ENCODE measurements around the gene ITSN2. TPM values are rescaled to one million over a fixed set of nuclear protein-coding genes. Genes with fewer than 3 reads are reported as not detected.

Gene ITSN2
- total RNA-seq, 2 donors from 2014 or later: 42.8 to 45.7 TPM

GRCh38 chr2:24317491-24317920 lies 42.8 kb downstream of the ITSN2 start:
- no peak for DNase-seq (ENCODE audit: low spot score)
- no peaks in the 10 kb centered on the region for H3K4me1 ChIP-seq (replicated peaks)
- H3K36me3 ChIP-seq: no peaks in the 10 kb centered on the region
- H3K27ac ChIP-seq: no peak overlapping the region
- H3K27me3 ChIP-seq (replicated peaks; ENCODE audit: insufficient read depth): no peaks in the 10 kb centered on the region
- intact Hi-C loops (cut with DNase I): no loop called here
- no peak overlapping the region for H3K4me3 ChIP-seq
- TF ChIP-seq POLR2A (IDR thresholded peaks at IDR 0.05) (no peak), POLR2AphosphoS5 (IDR thresholded peaks at IDR 0.05) (no peak), CTCF (IDR thresholded peaks at IDR 0.05) (no peak)
- no peaks in the 10 kb centered on the region for H3K9me3 ChIP-seq

- Histone ChIP-seq H3K27me3 (replicated peaks; ENCODE audit: insufficient read depth) (no peaks in the 10 kb centered on the region), H3K4me1 (replicated peaks) (no peaks in the 10 kb centered on the region), H3K36me3 (no peaks in the 10 kb centered on the region), H3K27ac (no peak overlapping the region), H3K9me3 (no peaks in the 10 kb centered on the region), H3K4me3 (no peak overlapping the region)
- intact Hi-C loops (cut with DNase I): no loop called here
- 78% methylated on average over 3 of the region's 3 CpGs for WGBS
- DNase-seq (ENCODE audit: low spot score): no peak
- no peak for TF ChIP-seq POLR2A (IDR thresholded peaks at IDR 0.05)
- no peak for TF ChIP-seq POLR2AphosphoS5 (IDR thresholded peaks at IDR 0.05)
- no peak for TF ChIP-seq CTCF (IDR thresholded peaks at IDR 0.05)
Measured at GRCh38 chr2:24315669-24316068, 44.7 kb downstream of the ITSN2 start.

- intact Hi-C loops (cut with DNase I): no loop called here
Measured at GRCh38 chr2:24313744-24314632, 46.3 kb downstream of the ITSN2 start.

GRCh38 chr2:24307961-24308360 lies 52.4 kb downstream of the ITSN2 start:
- TF ChIP-seq POLR2AphosphoS5 (IDR thresholded peaks at IDR 0.05) (peak; percentile 4), POLR2A (IDR thresholded peaks at IDR 0.05) (no peak)
- no peak overlapping the region for H3K27ac ChIP-seq
- intact Hi-C loops (cut with DNase I): no loop called here
- H3K27me3 ChIP-seq (replicated peaks; ENCODE audit: insufficient read depth): no peaks in the 10 kb centered on the region
- no peaks in the 10 kb centered on the region for H3K4me1 ChIP-seq (replicated peaks)
- peaks cover 0 to 4% of the 10 kb centered on the region in 2 donors for H3K36me3 ChIP-seq
- no peak overlapping the region for H3K4me3 ChIP-seq
- H3K9me3 ChIP-seq: no peaks in the 10 kb centered on the region
- no peak for DNase-seq (ENCODE audit: low spot score)
- WGBS: 77% methylated on average over 2 of the region's 2 CpGs

More at GRCh38 chr2:24313744-24314632, 46.3 kb downstream of the ITSN2 start:
- Histone ChIP-seq H3K36me3 (peaks cover 0 to 4% of the 10 kb centered on the region in 2 donors), H3K27ac (no peak overlapping the region), H3K27me3 (replicated peaks; ENCODE audit: insufficient read depth) (no peaks in the 10 kb centered on the region), H3K4me1 (replicated peaks) (no peaks in the 10 kb centered on the region), H3K4me3 (no peak overlapping the region), H3K9me3 (no peaks in the 10 kb centered on the region)
- 88% methylated on average over 5 of the region's 5 CpGs for WGBS
- no peak for DNase-seq (ENCODE audit: low spot score)
- TF ChIP-seq POLR2AphosphoS5 (IDR thresholded peaks at IDR 0.05) (no peak), CTCF (IDR thresholded peaks at IDR 0.05) (no peak), POLR2A (IDR thresholded peaks at IDR 0.05) (no peak)

- TF ChIP-seq POLR2AphosphoS5 (IDR thresholded peaks at IDR 0.05) (no peak), POLR2A (IDR thresholded peaks at IDR 0.05) (no peak), CTCF (IDR thresholded peaks at IDR 0.05) (no peak)
- Histone ChIP-seq H3K4me1 (replicated peaks) (no peaks in the 10 kb centered on the region), H3K4me3 (no peak overlapping the region), H3K27ac (peak overlapping the region; percentile 14 to 58), H3K36me3 (no peaks in the 10 kb centered on the region), H3K27me3 (replicated peaks; ENCODE audit: insufficient read depth) (no peaks in the 10 kb centered on the region), H3K9me3 (no peaks in the 10 kb centered on the region)
- WGBS: 48% methylated on average over 3 of the region's 3 CpGs
- intact Hi-C loops (cut with DNase I): loop anchor here (5.0 kb wide), 1 partner anchor 58 kb away; the partner anchor contains the start of gene ITSN2
- DNase-seq (ENCODE audit: low spot score): no peak
Measured at GRCh38 chr2:24304631-24305030, 55.7 kb downstream of the ITSN2 start.
